Smooth muscle cell (in vitro differentiated cells): ENCODE measurements around the gene ELOVL1. TPM values are rescaled to one million over a fixed set of nuclear protein-coding genes. Genes with fewer than 3 reads are reported as not detected.
A peak's percentile ranks its signal among the peaks of the same experiment; 100 is the strongest.

ENCODE experiments used
- DNase-seq: peaks from one replicate; lab custom pipeline; 2025; ENCODE audit not compliant: unreplicated experiment; lab: John Stamatoyannopoulos, UW
- H2AFZ ChIP-seq: fragments of 200-600 bp; sonication (generic); 2 replicates; pipeline ENCODE4 v1.6.0; 2016; ENCODE audit warnings: antibody characterized with exemption, low read depth, mild to moderate bottlenecking
- H3F3A ChIP-seq: fragments of 200-600 bp; sonication (generic); 2 replicates; pipeline ENCODE4 v1.6.0; 2017; ENCODE audit warnings: antibody characterized with exemption, low read depth
- H3K27ac ChIP-seq: fragments of 200-600 bp; sonication (generic); 2 replicates; pipeline ENCODE4 v1.5.1; 2016; ENCODE audit warnings: low read depth, mild to moderate bottlenecking
- H3K27me3 ChIP-seq: fragments of 200-600 bp; sonication (generic); 2 replicates; pipeline ENCODE4 v1.6.1; 2016; ENCODE audit warnings: low read depth, mild to moderate bottlenecking
- H3K36me3 ChIP-seq: fragments of 200-600 bp; sonication (generic); 2 replicates; pipeline ENCODE4 v1.5.1; 2016; ENCODE audit warnings: low read depth
- H3K4me1 ChIP-seq: fragments of 200-600 bp; sonication (generic); 2 replicates; pipeline ENCODE4 v1.5.1; 2016; ENCODE audit warnings: low read depth
- H3K4me2 ChIP-seq: fragments of 200-600 bp; sonication (generic); 2 replicates; pipeline ENCODE4 v1.6.0; 2016; ENCODE audit warnings: mild to moderate bottlenecking
- H3K4me3 ChIP-seq: fragments of 200-600 bp; sonication (generic); 2 replicates; pipeline ENCODE4 v1.5.1; 2016; ENCODE audit warnings: mild to moderate bottlenecking
- H3K79me2 ChIP-seq: fragments of 200-600 bp; sonication (generic); 2 replicates; pipeline ENCODE4 v1.6.0; 2016; ENCODE audit warnings: low read depth, mild to moderate bottlenecking
- H3K9ac ChIP-seq: fragments of 200-600 bp; sonication (generic); 2 replicates; pipeline ENCODE4 v1.6.0; 2016; ENCODE audit warnings: low read depth
- H3K9me3 ChIP-seq: fragments of 200-600 bp; sonication (generic); replicated peaks from 2 replicates; pipeline ENCODE4 v1.5.1; 2016; ENCODE audit warnings: low read depth
- H4K20me1 ChIP-seq: fragments of 200-600 bp; sonication (generic); 2 replicates; pipeline ENCODE4 v1.6.0; 2016; ENCODE audit warnings: low read depth
- WGBS: methylation state at CpG from one replicate; pipeline ENCODE4 v1.1.7; 2016; ENCODE audit warnings: low lambda C conversion rate; 5-methylcytosine and 5-hydroxymethylcytosine counted together
- polyA plus RNA-seq: library from polyadenylated mRNA; unstranded; fragments of >200 nt; fragmentation: Nextera tagmentation; extraction: Ambion mirVana; gene quantifications from 2 replicates; pipeline ENCODE4 v1.2.1, GENCODE V29; 2016
- total RNA-seq: library from RNA; depleted of rRNA; stranded (reverse); fragments of >200 nt; gene quantifications from 2 replicates; pipeline ENCODE4 v1.2.3, GENCODE V29; 2014
- TF ChIP-seq, protein P1 (sequence below): fragments of 200-600 bp; sonication (generic); IDR thresholded peaks from 2 replicates; pipeline ENCODE4 v1.5.1; 2017; ENCODE audit warnings: borderline replicate concordance, mild to moderate bottlenecking, antibody characterized with exemption; ENCODE audit not compliant: insufficient read depth, poor library complexity, severe bottlenecking

The ELOVL1 gene
- total and polyA plus RNA-seq, 2 experiments from 2014 or later: 101 to 109 TPM

DNA sequence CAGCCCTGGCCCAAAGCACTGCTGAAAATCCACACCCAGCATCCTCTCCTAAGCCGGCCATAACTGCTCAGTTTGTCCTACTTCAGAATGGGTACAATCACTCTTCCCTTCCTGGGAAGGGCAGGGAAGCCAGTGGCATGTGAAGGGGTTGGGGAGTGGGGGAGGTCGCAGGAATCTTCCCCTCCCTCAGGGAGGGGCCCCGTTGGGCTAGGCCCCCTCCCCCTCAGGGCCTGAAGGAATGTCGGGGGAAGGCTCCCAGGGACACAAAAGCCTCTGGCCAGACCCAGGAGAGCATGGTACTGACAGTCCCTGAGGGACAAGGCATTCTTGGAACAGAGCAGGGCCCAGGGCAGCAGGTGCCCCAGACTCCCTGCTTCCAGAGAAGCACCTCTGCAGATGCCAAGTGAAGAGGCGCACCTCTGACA, 1.2 kb downstream of the ELOVL1 start:
- Histone ChIP-seq H4K20me1 (peaks cover 25% of the 10 kb centered on the region), H3K9ac (no peak overlapping the region), H3K9me3 (no peaks in the 10 kb centered on the region), H2AFZ (no peak overlapping the region), H3K4me1 (peaks cover 14% of the 10 kb centered on the region), H3K4me3 (peak overlapping the region; percentile 70), H3K36me3 (no peaks in the 10 kb centered on the region), H3F3A (peaks cover 14% of the 10 kb centered on the region), H3K79me2 (peaks cover 26% of the 10 kb centered on the region), H3K27ac (no peak overlapping the region), H3K27me3 (no peaks in the 10 kb centered on the region), H3K4me2 (peak overlapping the region; percentile 95)
- DNase-seq: no peak
- TF ChIP-seq, protein P1, sequence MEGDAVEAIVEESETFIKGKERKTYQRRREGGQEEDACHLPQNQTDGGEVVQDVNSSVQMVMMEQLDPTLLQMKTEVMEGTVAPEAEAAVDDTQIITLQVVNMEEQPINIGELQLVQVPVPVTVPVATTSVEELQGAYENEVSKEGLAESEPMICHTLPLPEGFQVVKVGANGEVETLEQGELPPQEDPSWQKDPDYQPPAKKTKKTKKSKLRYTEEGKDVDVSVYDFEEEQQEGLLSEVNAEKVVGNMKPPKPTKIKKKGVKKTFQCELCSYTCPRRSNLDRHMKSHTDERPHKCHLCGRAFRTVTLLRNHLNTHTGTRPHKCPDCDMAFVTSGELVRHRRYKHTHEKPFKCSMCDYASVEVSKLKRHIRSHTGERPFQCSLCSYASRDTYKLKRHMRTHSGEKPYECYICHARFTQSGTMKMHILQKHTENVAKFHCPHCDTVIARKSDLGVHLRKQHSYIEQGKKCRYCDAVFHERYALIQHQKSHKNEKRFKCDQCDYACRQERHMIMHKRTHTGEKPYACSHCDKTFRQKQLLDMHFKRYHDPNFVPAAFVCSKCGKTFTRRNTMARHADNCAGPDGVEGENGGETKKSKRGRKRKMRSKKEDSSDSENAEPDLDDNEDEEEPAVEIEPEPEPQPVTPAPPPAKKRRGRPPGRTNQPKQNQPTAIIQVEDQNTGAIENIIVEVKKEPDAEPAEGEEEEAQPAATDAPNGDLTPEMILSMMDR: no peak
- 10% methylated on average over 4 of the region's 5 CpGs for WGBS

DNA sequence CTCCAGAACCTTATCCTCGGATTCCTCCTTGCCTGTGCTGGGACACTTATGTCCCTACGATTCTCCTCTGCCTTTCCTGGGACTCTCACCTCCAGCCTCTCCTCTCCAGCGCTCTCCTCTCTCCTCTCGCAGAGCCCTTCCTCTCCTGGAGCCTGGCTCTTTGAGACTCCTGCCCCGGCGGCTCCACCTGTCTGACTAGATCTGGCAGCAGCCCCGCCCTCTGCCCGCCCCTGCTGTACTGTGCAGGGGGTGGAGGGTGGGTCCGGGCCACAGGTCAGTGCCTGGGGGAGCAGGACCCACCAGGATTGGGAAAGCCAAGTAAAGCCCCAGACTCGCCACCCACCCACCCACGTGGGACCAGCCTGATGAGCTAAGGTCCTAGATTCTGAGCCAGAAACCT, 1.6 kb downstream of the ELOVL1 start:
- Histone ChIP-seq H3K9me3 (no peaks in the 10 kb centered on the region), H3K79me2 (peaks cover 26% of the 10 kb centered on the region), H3K27ac (peak overlapping the region; percentile 7), H2AFZ (no peak overlapping the region), H3K36me3 (no peaks in the 10 kb centered on the region), H3K4me3 (peak overlapping the region; percentile 70), H3K27me3 (no peaks in the 10 kb centered on the region), H3F3A (peaks cover 14% of the 10 kb centered on the region), H3K9ac (no peak overlapping the region), H3K4me1 (peaks cover 14% of the 10 kb centered on the region), H3K4me2 (peak overlapping the region; percentile 95), H4K20me1 (peaks cover 25% of the 10 kb centered on the region)
- whole genome bisulfite sequencing: 48% methylated on average over 9 of the region's 11 CpGs
- no peak for DNase-seq
- TF ChIP-seq, protein P1: no peak

DNA sequence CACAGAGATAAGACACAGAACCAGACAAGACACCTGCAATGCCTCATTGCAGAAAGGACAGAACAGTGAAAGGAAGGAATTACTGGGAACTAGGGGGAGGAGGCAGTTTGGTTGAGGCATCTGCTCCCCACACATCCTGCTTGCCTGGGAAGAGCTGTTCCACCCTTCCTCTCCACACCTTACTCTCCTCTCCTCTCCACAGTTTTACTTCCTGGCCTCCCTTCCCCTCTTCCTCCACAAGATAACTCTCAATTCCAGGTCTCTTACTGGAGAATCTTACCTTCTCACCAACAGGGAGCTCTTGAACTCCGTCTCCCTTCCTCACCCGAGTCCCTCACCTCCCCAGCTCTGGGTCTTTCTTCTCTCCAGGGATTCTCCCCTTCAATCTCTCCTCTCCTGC, 2.1 kb downstream of the ELOVL1 start:
- TF ChIP-seq, protein P1: no peak
- 92% methylated on average over 2 of the region's 2 CpGs for WGBS
- no peaks in the 10 kb centered on the region for H3K9me3 ChIP-seq
- H4K20me1 ChIP-seq: peaks cover 25% of the 10 kb centered on the region
- DNase-seq: no peak
- peak overlapping the region; percentile 95 for H3K4me2 ChIP-seq
- H3K79me2 ChIP-seq: peaks cover 26% of the 10 kb centered on the region
- H3K27ac ChIP-seq: peak overlapping the region; percentile 7
- H3K36me3 ChIP-seq: no peaks in the 10 kb centered on the region
- H3F3A ChIP-seq: peaks cover 14% of the 10 kb centered on the region
- peak overlapping the region; percentile 70 for H3K4me3 ChIP-seq
- no peaks in the 10 kb centered on the region for H3K27me3 ChIP-seq
- no peak overlapping the region for H2AFZ ChIP-seq
- H3K9ac ChIP-seq: no peak overlapping the region
- H3K4me1 ChIP-seq: peaks cover 16% of the 10 kb centered on the region

DNA sequence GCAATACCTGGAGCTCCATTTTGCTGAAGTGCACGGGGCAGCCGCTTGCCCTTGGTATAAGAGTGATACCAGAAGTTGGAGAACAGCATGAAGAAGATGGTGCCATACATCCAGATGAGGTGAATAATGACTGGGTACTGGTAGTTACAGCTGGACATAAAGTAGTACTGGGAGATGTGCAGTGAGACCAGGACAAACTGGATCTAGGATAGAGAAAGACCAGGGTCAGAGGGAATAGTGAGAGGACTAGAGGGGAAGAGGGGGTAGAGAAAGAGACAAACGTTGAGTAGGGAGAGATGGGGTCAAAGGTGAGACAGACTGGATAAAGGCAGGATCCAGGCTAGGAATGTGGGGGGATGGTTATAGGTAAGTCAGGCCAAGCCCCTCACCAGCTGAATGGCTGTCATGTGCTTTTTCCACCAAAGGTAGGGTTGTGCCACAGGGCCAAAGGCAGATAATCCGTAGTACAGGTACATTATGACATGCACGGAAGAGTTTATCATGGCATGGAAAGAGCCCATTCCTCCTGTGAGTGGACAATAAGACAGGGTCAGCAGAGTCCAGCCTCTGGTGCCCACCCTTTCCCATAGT, 3.8 kb downstream of the ELOVL1 start:
- DNase-seq: no peak
- Histone ChIP-seq H3K9ac (no peak overlapping the region), H3K27ac (no peak overlapping the region), H3K4me3 (no peak overlapping the region), H4K20me1 (peaks cover 25% of the 10 kb centered on the region), H3K4me2 (no peak overlapping the region), H2AFZ (no peak overlapping the region), H3K36me3 (no peaks in the 10 kb centered on the region), H3K4me1 (peaks cover 18% of the 10 kb centered on the region), H3K79me2 (peaks cover 18% of the 10 kb centered on the region), H3F3A (peaks cover 14% of the 10 kb centered on the region), H3K9me3 (no peaks in the 10 kb centered on the region), H3K27me3 (no peaks in the 10 kb centered on the region)
- 90% methylated on average over 5 of the region's 5 CpGs for WGBS
- TF ChIP-seq, protein P1: no peak
